Liver (tissue), 9 donors: Measurements from ENCODE around the gene AMZ1. TPM values are rescaled to one million over a fixed set of nuclear protein-coding genes. Genes with fewer than 3 reads are reported as not detected.

ENCODE experiments used
- DNase-seq: peaks from one replicate; pipeline ENCODE4 v3.0.0-alpha.2; 2017; ENCODE audit warnings: low spot score
- H3K27ac ChIP-seq, 2 donors: one replicate each; pipeline ENCODE4 v1.7.0; 2013; ENCODE audit warnings: inconsistent platforms in 2 of 2, low read length in 2 of 2, control low read depth in 1 of 2, low read depth in 1 of 2, mild to moderate bottlenecking in 1 of 2
- H3K27me3 ChIP-seq, 4 donors: one replicate each; pipeline versions ENCODE4 v1.6.1 to v1.7.0; 2013; ENCODE audit warnings: low read length in 3 of 4, inconsistent platforms in 1 of 4, mild to moderate bottlenecking in 1 of 4, moderate library complexity in 1 of 4; ENCODE audit not compliant: control insufficient read depth in 4 of 4, insufficient read depth in 4 of 4
- H3K36me3 ChIP-seq, 4 donors: one replicate each; pipeline versions ENCODE4 v1.6.1 to v1.7.0; 2013; ENCODE audit warnings: low read length in 3 of 4, mild to moderate bottlenecking in 3 of 4, low read depth in 1 of 4, moderate library complexity in 1 of 4; ENCODE audit not compliant: control insufficient read depth in 4 of 4, insufficient read depth in 3 of 4
- H3K4me1 ChIP-seq, 4 donors: one replicate each; pipeline versions ENCODE4 v1.6.1 to v1.7.0; 2013; ENCODE audit warnings: low read length in 3 of 4, mild to moderate bottlenecking in 3 of 4, moderate library complexity in 1 of 4; ENCODE audit not compliant: control insufficient read depth in 4 of 4, insufficient read depth in 4 of 4
- H3K4me3 ChIP-seq, 3 donors: one replicate each; pipeline versions ENCODE4 v1.6.1 to v1.7.0; 2013; ENCODE audit warnings: low read length in 3 of 3, control low read depth in 1 of 3, low read depth in 1 of 3, mild to moderate bottlenecking in 1 of 3
- H3K9ac ChIP-seq, 2 donors: one replicate each; pipeline ENCODE4 v1.7.0; 2013; ENCODE audit warnings: low read length in 2 of 2, mild to moderate bottlenecking in 2 of 2, moderate library complexity in 2 of 2, control low read depth in 1 of 2, low read depth in 1 of 2
- H3K9me3 ChIP-seq, 4 donors: one replicate each; pipeline versions ENCODE4 v1.6.1 to v1.7.0; 2013; ENCODE audit warnings: low read length in 3 of 4; ENCODE audit not compliant: control insufficient read depth in 4 of 4
- CTCF ChIP-seq: fragments of 150-350 bp; IDR thresholded peaks from 2 replicates; pipeline ENCODE4 v1.5.1; 2017; ENCODE audit warnings: improper control_type of control experiment, low read depth, low read length; ENCODE audit not compliant: missing input control
- EGR1 ChIP-seq, 2 donors: IDR thresholded peaks; 2 replicates each; pipeline ENCODE4 v1.6.1; 2016 to 2018; ENCODE audit warnings: antibody characterized with exemption in 2 of 2, low read depth in 2 of 2
- FOXA1 ChIP-seq: IDR thresholded peaks from 2 replicates; pipeline ENCODE4 v1.6.1; 2016; ENCODE audit warnings: antibody characterized with exemption
- FOXA2 ChIP-seq: IDR thresholded peaks from 2 replicates; pipeline ENCODE4 v1.6.1; 2016; ENCODE audit warnings: antibody characterized with exemption
- GABPA ChIP-seq, 2 donors: IDR thresholded peaks in 1 of 2; conservative IDR thresholded peaks in 1 of 2; 2 replicates each; pipeline ENCODE4 v1.6.1; 2016; ENCODE audit warnings: antibody characterized with exemption in 2 of 2, mild to moderate bottlenecking in 1 of 2, moderate library complexity in 1 of 2
- HNF4A ChIP-seq, 2 donors: conservative IDR thresholded peaks; 2 replicates each; pipeline ENCODE4 v1.6.1; 2016; ENCODE audit warnings: antibody characterized with exemption in 2 of 2, mild to moderate bottlenecking in 2 of 2
- HNF4G ChIP-seq: IDR thresholded peaks from 2 replicates; pipeline ENCODE4 v1.6.1; 2016; ENCODE audit warnings: antibody characterized with exemption
- JUND ChIP-seq, 2 donors: IDR thresholded peaks; 2 replicates each; pipeline ENCODE4 v1.6.1; 2016; ENCODE audit warnings: antibody characterized with exemption in 2 of 2
- MAX ChIP-seq: IDR thresholded peaks from 2 replicates; pipeline ENCODE4 v1.6.1; 2016; ENCODE audit warnings: antibody characterized with exemption
- NR2F2 ChIP-seq: IDR thresholded peaks from 2 replicates; pipeline ENCODE4 v1.6.1; 2016; ENCODE audit warnings: antibody characterized with exemption
- RAD21 ChIP-seq, 2 donors: IDR thresholded peaks; 2 replicates each; pipeline ENCODE4 v1.6.1; 2016; ENCODE audit warnings: antibody characterized with exemption in 2 of 2, mild to moderate bottlenecking in 2 of 2
- REST ChIP-seq: IDR thresholded peaks from 2 replicates; pipeline ENCODE4 v1.6.1; 2016; ENCODE audit warnings: antibody characterized with exemption, mild to moderate bottlenecking
- RXRA ChIP-seq, 2 donors: IDR thresholded peaks; 2 replicates each; pipeline ENCODE4 v1.6.1; 2017 to 2018; ENCODE audit warnings: antibody characterized with exemption in 2 of 2, mild to moderate bottlenecking in 1 of 2
- SP1 ChIP-seq: IDR thresholded peaks from 2 replicates; pipeline ENCODE4 v1.6.1; 2018; ENCODE audit warnings: antibody characterized with exemption, mild to moderate bottlenecking
- TAF1 ChIP-seq: conservative IDR thresholded peaks from 2 replicates; pipeline ENCODE4 v1.6.1; 2016; ENCODE audit warnings: antibody characterized with exemption, mild to moderate bottlenecking
- ZBTB33 ChIP-seq: IDR thresholded peaks from 2 replicates; pipeline ENCODE4 v1.6.1; 2016; ENCODE audit warnings: antibody characterized with exemption
- WGBS: extraction: QIAGEN DNeasy Blood & Tissue Kit; methylation state at CpG from one replicate; pipeline ENCODE4 v1.1.7; 2013; 5-methylcytosine and 5-hydroxymethylcytosine counted together
- polyA plus RNA-seq, 2 donors: library from polyadenylated mRNA; stranded (reverse) in 1 of 2; unstranded in 1 of 2; fragments of 200-250 nt in 1 of 2; fragments of >200 nt in 1 of 2; fragmentation: Nextera tagmentation in 1 of 2; extraction: Ambion mirVana in 1 of 2; gene quantifications; one replicate each; pipeline versions ENCODE4 v1.2.1 to v1.2.3, GENCODE V29; 2013 to 2015
- total RNA-seq, 2 donors: library from RNA; depleted of rRNA; stranded (reverse); fragments of >200 nt; gene quantifications; one replicate each; pipeline ENCODE4 v1.2.3, GENCODE V29; 2014
- donor health status: healthy.
- donor health status: healthy.
- donor health status: healthy.
- donor health status: healthy.
- donor health status: healthy.

AMZ1 gene
- total and polyA plus RNA-seq, 4 donors, result 0.10 to 1.3 (median 1.1) TPM; not detected in 1

GRCh38 chr7:2661602-2662272, 26.3 kb upstream of the AMZ1 start (continued):
- TF ChIP-seq HNF4G (no peak), REST (no peak), GABPA (IDR thresholded peaks at IDR 0.05 in 1 of 2, conservative IDR thresholded peaks at IDR 0.05 in 1 of 2) (no peak), FOXA2 (no peak)

- Histone ChIP-seq H3K4me1 (peaks cover 15 to 55% (median 42%) of the 10 kb centered on the region in 4 donors), H3K9me3 (no peaks in the 10 kb centered on the region), H3K4me3 (no peak overlapping the region), H3K36me3 (peaks cover 0 to 8% (median 3%) of the 10 kb centered on the region in 4 donors), H3K27ac (peak overlapping the region; percentile 96), H3K9ac (peak overlapping the region in 1 of 2 donors; percentile 67), H3K27me3 (no peaks in the 10 kb centered on the region)
- TF ChIP-seq FOXA1, result no peak
- peak in 1 of 2 donors; percentile 32 for TF ChIP-seq HNF4A (conservative IDR thresholded peaks at IDR 0.05)
- TF ChIP-seq FOXA2, result no peak
- no peak for TF ChIP-seq ZBTB33
- TF ChIP-seq RAD21 (IDR thresholded peaks at IDR 0.05), result no peak
- no peak for TF ChIP-seq EGR1 (IDR thresholded peaks at IDR 0.05; ENCODE audit: low read depth in 2 of 2)
- no peak for TF ChIP-seq GABPA (IDR thresholded peaks at IDR 0.05 in 1 of 2, conservative IDR thresholded peaks at IDR 0.05 in 1 of 2)
- TF ChIP-seq TAF1, result no peak
- TF ChIP-seq CTCF, result no peak
- TF ChIP-seq SP1, result peak; percentile 29
- no peak for TF ChIP-seq JUND (IDR thresholded peaks at IDR 0.05)
- no peak for TF ChIP-seq MAX
- TF ChIP-seq RXRA (IDR thresholded peaks at IDR 0.05), result peak in 1 of 2 donors; percentile 22
- no peak for TF ChIP-seq REST
- no peak for TF ChIP-seq NR2F2
- 46% methylated on average over 33 of the region's 33 CpGs for WGBS
- no peak for DNase-seq
These were observed 25.5 kb upstream of the AMZ1 start for GRCh38 chr7:2662273-2663120.
